Measurements from ENCODE around the gene NIPBL.
"Not testable (repeated sequence)": the region's sequence is repeated elsewhere in the genome, so short reads cannot be mapped to it uniquely, and the experiment has no call there.

Gene NIPBL

DNA sequence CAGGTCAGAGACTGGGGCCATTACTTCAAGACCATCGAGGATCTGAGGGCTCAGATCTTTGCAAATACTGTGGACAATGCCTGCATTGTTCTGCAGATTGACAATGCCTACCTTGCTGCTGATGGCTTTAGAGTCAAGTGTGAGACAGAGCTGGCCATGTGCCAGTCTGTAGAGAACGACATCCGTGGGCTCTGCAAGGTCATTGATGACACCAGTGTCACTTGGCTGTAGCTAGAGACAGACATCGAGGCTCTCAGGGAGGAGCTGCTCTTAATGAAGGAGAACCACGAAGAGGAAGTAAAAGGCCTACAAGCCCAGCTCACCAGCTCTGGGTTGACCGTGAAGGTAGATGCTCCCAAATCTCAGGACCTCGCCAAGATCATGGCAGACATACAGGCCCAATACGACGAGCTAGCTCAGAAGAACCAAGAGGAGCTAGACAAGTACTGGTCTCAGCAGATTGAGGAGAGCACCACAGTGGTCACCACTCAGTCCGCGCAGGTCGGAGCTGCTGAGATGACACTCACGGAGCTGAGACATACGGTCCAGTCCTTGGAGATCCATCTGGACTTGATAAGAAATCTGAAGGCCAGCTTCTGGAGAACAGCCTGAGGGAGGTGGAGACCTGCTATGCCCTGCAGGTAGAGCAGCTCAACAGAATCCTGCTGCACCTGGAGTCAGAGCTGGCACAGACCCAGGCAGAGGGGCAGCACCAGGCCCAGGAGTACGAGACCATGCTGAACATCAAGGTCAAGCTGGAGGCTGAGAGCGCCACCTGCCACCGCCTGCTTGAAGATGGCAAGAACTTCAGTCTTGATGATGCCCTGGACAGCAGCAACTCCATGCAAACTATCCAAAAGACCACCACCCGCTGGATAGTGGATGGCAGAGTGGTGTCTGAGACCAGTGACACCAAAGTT, 9.3 kb downstream of the NIPBL start:
- TF ChIP-seq, protein P1, sequence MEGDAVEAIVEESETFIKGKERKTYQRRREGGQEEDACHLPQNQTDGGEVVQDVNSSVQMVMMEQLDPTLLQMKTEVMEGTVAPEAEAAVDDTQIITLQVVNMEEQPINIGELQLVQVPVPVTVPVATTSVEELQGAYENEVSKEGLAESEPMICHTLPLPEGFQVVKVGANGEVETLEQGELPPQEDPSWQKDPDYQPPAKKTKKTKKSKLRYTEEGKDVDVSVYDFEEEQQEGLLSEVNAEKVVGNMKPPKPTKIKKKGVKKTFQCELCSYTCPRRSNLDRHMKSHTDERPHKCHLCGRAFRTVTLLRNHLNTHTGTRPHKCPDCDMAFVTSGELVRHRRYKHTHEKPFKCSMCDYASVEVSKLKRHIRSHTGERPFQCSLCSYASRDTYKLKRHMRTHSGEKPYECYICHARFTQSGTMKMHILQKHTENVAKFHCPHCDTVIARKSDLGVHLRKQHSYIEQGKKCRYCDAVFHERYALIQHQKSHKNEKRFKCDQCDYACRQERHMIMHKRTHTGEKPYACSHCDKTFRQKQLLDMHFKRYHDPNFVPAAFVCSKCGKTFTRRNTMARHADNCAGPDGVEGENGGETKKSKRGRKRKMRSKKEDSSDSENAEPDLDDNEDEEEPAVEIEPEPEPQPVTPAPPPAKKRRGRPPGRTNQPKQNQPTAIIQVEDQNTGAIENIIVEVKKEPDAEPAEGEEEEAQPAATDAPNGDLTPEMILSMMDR (conservative IDR thresholded peaks at IDR 0.05; ENCODE audit: low read depth, low read length) = no peak
- no peak overlapping the region for H3K4me3 ChIP-seq (ENCODE audit: low read length)
- DNase-seq (ENCODE audit: low read depth) = no peak

GRCh38 chr5:36886791-36887190, 10.2 kb downstream of the NIPBL start:
- TF ChIP-seq, protein P1 (conservative IDR thresholded peaks at IDR 0.05; ENCODE audit: low read depth, low read length) = no peak
- H3K4me3 ChIP-seq (ENCODE audit: low read length) = no peak overlapping the region
- DNase-seq (ENCODE audit: low read depth) = no peak

GRCh38 chr5:36887532-36887931, 11.0 kb downstream of the NIPBL start:
- DNase-seq (ENCODE audit: low read depth) = no peak
- H3K4me3 ChIP-seq (ENCODE audit: low read length) = no peak overlapping the region
- TF ChIP-seq, protein P1 (conservative IDR thresholded peaks at IDR 0.05; ENCODE audit: low read depth, low read length) = no peak

- no peak for DNase-seq (ENCODE audit: low read depth)
- H3K4me3 ChIP-seq (ENCODE audit: low read length) = no peak overlapping the region
- TF ChIP-seq, protein P1 (conservative IDR thresholded peaks at IDR 0.05; ENCODE audit: low read depth, low read length) = no peak
These were observed 11.7 kb downstream of the NIPBL start for GRCh38 chr5:36888303-36888702.

DNA sequence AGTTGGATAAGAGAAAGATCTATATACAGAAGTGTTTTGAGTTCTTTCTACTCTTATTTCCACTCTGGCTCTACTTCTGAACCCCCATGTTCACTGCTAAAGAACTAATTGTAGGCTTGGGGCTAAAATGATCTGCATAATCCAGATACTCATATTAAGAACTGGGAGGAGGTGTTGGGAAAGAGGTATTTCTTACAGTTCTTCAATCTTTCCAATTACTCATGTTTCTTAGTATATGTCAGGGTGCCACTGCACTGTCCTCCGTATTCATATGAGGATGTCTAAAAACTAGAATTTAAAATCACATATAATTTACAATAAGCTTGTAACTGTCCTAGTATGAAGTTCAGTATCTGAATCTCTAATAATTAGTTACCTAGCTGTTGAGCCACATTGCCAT, 12.7 kb downstream of the NIPBL start:
- no peak for DNase-seq (ENCODE audit: low read depth)
- no peak overlapping the region for H3K4me3 ChIP-seq (ENCODE audit: low read length)
- TF ChIP-seq, protein P1 (conservative IDR thresholded peaks at IDR 0.05; ENCODE audit: low read depth, low read length) = no peak

DNA sequence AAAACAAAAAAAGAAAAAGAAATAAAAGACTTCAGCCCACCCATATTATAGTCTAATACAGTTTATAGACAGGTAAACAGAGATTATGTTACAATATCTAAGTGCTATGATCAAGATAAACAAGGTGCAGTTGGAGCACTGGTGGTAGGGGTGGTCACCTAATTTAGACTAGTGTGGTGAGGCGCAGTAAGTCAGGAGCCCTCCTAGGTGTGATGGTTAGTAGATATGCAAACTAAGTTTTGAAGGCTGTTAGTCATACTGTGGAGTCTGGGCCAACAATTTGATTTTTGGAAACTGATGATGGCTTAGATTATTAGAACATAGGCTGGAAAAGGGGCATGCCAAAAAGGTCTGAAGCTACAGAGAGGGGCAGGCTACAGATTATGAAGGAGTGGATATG, 14.7 kb downstream of the NIPBL start:
- TF ChIP-seq, protein P1 (conservative IDR thresholded peaks at IDR 0.05; ENCODE audit: low read depth, low read length) = no peak
- no peak for DNase-seq (ENCODE audit: low read depth)
- no peak overlapping the region for H3K4me3 ChIP-seq (ENCODE audit: low read length)

DNA sequence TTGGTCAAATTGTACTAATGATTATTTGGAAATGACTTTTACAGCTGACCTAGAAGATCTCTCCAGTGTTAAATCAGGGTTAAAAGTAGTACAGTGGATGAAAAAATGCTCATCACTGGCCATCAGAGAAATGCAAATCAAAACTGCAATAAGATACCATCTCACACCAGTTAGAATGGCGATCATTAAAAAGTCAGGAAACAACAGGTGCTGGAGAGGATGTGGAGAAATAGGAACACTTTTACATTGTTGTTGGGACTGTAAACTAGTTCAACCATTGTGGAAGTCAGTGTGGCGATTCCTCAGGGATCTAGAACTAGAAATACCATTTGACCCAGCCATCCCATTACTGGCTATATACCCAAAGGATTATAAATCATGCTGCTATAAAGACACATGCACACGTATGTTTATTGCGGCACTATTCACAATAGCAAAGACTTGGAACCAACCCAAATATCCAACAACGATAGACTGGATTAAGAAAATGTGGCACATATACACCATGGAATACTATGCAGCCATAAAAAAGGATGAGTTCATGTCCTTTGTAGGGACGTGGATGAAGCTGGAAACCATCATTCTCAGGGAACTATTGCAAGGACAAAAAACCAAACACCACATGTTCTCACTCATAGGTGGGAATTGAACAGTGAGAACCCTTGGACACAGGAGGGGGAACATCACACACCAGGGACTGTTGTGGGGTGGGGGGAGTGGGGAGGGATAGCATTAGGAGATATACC, 15.7 kb downstream of the NIPBL start:
- DNase-seq (ENCODE audit: low read depth); H3K4me3 ChIP-seq (ENCODE audit: low read length): not testable (repeated sequence)
